GM19025 (cell line): Measurements from ENCODE around the gene ZNF33B.
"Not testable (repeated sequence)": the region's sequence is repeated elsewhere in the genome, so short reads cannot be mapped to it uniquely, and the experiment has no call there.

ENCODE experiments used
- ATAC-seq: cut with Tn5 transposase; IDR thresholded peaks from one replicate; pipeline ENCODE4 v1.9.1; 2021; ENCODE audit warnings: mild to moderate bottlenecking, low read depth, moderate library complexity; ENCODE audit not compliant: unreplicated experiment

ZNF33B gene

DNA sequence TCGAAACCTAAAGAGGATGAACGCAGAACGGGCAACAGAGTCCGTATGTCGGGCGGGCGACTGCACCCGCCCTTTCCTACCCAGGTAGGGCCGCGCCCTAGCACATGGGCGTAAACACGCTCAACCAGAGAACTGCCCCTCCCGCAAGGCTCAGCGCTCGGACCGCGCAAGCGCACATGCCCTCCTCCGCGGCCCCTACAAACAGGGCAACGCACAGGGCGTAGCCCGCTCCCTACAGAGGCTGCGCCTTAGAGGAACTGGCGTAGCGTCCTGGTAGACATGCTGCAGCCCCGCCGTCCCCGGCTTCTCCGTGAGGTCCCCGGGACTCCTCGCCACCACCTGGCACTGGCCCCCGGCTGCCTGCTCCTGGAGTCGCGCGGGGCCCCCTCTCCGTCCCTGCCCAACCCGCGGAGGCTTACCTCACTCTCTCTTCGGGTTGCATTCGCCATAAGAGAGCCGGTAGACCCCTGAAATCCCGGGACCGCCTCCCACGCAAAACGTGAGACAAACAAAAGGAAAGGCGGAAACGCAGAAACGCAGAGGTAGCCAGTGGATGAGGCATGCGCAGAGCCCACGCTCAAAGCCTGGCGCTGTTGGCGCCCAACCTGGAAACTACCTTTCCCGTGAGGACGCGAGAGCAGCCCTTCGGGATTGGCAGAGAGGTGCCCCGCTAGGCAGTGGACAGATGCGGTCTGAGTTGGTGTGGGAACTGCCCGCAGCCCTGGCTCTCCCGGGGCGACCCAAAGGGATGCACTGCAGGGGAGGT lies at the start of gene ZNF33B:
Gene ZNF33B (minus strand): TSS at position 516 of the 766 bp plus-strand sequence. CDS start 1,642 bp downstream, outside the sequence.
- ATAC-seq, result peak; percentile 94

DNA sequence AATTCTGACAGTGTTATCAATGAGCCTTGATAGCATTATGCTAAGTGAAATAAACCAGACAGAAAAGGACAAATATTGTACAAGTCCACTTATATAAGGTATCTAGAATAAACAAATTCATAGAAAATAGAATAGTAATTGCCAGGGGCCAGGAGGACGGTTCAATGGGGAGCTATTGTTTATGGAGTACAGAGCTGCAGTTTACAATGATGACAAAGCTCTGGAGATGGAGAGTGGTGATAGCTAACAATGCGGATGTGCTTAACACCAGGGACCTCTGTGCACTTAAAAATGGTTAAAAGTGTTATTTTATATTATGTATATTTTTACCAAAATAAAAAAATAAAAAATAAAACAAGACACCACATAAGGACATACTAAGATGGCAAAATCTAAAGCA lies 46.1 kb upstream of the ZNF33B start:
- ATAC-seq, result no peak

DNA sequence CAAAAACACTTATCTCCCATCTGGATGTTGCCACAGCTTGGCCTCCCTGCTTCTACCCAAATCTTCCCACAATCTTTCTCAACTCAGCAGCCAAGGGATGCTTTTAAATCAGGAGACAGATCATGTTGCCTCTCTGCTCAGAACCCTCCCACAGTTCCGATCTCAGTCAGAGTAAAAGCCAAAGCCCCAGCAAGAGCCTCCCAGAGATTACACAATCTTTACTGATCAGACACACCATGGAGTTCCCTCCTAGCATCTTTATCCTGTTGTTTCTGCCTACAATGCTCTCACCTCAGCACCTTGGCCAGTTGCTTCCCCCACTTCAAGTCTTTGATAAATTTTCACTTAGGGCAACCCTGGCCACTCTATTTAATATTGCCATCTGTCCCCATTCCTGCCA lies 41.9 kb upstream of the ZNF33B start:
- ATAC-seq, result no peak

DNA sequence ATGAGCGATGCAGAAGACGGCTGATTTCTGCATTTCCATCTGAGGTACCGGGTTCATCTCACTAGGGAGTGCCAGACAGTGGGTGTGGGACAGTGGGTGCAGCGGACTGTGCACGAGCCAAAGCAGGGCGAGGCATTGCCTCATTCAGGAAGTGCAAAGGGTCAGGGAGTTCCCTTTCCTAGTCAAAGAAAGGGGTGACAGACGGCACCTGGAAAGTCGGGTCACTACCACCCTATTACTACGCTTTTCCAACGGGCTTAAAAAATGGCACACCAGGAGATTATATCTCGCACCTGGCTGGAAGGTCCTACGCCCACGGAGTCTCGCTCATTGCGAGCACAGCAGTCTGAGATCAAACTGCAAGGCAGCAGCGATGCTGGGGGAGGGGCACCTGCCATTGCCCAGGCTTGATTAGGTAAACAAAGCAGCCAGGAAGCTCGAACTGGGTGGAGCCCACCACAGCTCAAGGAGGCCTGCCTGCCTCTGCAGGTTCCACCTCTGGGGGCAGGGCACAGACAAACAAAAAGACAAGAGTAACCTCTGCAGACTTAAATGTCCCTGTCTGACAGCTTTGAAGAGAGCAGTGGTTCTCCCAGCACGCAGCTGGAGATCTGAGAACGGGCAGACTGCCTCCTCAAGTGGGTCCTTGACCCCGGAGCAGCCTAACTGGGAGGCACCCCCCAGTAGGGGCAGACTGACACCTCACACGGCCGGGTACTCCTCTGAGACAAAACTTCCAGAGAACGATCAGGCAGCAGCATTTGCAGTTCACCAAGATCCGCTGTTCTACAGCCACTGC lies 27.0 kb upstream of the ZNF33B start:
- not testable (repeated sequence) for ATAC-seq

DNA sequence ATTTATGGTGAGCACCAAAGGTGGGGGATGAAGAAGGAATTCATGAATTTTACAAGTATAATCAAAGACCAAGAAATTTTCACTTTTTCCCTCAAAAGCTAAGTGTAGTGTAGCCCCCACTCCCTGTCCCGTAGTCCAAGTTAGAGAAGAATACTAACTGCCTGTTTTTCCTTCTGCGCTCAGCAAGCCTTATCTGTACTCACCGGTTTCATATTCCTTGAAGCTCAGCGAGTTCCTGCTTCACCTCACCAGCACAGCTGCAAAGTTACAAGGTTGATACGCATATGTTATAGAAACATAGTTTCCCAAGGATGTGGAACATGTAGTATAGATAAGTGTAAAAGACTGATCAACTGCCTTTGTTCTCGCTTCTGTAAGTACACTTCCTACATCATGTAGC lies 16.0 kb upstream of the ZNF33B start:
- ATAC-seq, result no peak

DNA sequence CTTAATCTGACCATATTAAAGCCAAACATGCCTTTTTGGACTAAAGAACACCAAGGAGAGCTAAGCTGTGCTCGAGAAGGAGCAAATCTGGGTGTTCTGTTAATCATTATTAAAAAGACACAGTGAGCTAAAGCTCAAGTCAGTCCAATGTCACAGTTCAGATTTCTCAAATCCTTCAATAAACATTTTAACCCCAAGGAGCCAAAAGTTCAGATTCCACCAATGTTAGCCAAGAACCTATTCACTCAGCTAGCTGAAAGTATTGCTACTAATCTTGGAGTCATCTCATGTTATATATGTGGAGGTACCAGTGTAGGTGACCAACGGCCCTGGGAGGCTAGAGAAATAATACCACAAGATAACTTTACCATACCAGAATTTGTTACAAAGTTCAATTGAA lies 14.5 kb upstream of the ZNF33B start:
- no peak for ATAC-seq

DNA sequence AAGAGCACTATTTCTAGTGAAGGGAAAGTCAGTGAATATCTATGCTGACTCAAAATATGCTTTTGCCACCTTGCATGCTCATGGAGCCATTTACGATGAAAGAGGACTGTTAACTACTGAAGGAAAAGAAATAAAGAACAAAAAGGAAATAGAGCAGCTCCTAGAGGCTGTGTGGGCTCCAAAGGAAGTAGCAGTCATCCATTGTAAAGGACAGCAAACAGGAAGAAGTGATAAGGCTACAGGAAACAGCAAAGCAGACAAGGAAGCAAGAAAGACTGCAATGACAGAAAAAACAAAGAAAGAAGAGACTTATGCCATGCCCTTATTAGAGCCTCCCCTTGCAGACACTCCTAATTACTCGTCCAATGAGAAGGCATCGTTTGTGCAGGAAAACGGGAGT lies 12.0 kb upstream of the ZNF33B start:
- no peak for ATAC-seq

DNA sequence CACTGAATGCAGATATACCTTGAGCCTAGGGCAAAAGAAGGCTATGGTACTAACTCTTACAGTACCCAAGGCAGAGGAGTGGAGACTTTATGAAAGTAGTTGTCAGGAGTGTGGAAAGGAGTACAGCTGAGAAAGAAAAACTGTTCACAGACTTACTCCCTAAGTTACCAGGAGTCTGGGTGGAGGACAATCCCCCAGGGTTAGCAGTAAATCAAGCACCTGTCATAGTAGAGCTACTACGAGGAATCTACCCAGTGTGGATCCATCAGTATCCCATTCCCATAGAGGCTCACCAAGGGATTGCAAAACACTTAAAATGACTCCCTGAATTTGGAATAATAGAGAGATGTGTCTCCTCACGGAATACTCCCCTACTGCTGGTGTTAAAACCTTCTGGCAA lies 10.1 kb upstream of the ZNF33B start:
- ATAC-seq, result no peak

DNA sequence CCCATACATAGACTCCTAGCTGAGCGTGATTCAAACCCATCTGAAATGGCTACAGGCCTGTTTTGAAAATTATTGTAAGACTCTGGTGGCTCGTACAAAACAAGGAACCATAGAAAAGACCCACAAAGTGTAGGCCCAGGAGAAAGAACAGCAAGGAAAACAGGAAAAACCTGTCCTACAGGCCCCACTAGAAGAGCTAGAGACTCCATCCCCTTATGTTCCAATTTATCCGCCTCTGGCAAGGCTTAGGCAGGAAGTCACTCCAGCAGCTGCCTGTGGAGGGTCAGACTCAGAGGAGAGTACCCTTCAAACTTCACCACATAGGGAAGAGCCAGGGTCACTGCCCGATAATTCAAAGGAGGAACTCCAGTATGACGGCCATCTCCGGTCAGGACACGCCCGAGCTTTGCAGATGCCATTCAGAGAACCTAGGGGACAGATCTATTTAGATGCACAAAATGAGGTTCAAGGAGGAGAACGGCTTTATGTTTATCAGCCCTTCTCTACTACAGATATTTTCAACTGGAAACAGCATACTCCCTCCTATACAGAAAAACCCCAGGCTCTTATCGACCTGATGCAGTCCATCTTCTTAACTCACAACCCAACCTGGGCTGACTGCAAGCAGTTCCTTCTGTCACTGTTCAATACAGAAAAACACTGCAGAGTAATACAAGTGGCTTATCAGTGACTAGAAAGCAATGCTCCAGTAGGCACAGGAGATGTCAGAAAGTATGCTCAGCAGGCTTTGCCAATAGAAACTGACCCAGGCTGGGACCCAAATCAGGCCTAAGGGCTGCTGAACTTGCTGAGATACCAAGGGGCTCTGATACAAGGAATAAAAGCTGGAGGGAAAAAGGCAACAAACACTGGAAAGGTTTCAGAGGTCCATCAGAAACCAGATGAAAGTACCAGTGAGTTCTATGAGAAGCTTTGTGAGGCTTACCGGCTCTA lies 8.6 kb upstream of the ZNF33B start:
- ATAC-seq, result no peak

DNA sequence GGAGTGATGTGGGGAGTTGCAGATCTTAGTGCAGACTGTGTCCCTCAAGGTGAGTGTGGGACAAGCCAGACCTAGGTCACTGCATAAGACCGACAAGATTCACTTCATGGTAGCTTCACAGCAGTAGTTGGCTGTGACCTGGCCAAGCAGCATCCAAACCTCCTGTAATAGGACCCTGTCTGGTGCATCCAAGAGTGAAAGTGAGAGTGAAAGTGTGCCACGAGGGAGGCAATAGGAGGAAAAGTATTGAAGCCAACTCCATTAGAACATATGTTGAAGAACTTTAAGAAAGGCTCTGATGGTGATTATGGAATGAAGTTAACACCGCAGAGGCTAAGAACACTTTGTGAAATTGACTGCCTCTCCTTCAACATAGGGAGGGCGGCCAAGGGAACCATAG lies 7.8 kb upstream of the ZNF33B start:
- ATAC-seq, result no peak

DNA sequence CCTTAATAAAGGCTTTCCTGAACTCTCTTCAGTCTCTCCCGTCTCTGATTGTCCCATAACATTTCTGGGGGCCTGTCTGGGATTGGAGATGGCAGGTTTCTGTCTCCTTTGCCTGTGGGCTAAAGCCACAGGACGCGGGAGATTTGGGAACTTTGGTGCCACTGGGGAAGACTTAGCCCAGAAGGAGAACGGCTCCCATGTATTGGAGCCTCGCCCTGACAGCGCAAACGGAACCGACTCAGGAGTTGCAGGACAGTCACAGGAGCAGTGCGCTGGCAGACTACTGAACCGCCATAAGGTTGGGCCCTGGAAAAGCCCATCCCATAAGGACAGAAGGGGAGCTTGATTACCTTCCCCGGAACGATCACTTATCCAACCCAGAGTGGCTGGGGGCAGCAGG lies 7.1 kb upstream of the ZNF33B start:
- no peak for ATAC-seq

DNA sequence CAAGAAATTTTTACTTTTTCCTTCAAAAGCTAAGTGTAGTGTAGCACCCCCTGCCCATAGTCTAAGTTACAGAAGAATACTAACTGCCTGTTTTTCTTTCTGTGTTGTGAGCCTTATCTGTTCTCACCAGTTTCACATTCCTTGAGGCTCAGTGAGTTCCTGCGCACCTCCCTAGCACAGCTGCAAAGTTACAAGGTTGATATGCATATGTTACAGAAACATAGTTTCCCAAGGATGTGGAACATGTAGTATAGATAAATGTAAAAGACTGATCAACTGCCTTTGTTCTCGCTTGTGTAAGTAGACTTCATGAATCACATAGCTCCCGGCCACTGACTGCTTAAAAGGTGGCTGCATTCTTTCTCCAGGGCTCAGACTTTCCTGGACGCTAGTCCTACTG lies 6.7 kb upstream of the ZNF33B start:
- ATAC-seq, result no peak

DNA sequence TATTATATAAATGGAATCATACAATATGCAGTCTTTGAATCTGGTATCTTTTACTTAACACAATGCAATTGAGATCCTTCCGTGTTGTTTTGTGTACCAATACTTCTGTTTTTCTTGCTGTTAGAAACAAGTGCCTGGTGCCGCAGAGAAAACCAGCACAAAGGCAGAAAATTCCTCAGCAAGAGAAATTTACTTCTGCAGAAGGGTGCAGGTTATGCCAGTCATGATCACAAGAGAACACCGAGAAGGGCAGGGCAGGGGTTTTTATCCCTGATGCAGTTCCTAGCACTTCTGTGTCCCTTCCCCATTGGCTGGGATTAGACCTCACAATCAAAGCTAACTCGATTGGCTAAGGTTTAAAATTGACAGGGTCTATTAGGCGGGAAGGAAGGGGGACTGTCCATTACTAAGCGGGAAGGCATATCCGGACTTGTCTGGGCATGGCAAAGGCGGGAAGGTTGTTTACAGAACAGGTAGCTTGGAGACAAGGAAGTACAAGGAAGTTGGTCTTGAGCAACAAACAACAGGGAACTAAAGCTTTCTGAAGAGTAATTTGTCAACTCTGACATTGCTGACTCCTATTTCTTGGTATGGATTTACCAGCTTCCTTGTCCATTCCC lies 2.4 kb upstream of the ZNF33B start:
- no peak for ATAC-seq

DNA sequence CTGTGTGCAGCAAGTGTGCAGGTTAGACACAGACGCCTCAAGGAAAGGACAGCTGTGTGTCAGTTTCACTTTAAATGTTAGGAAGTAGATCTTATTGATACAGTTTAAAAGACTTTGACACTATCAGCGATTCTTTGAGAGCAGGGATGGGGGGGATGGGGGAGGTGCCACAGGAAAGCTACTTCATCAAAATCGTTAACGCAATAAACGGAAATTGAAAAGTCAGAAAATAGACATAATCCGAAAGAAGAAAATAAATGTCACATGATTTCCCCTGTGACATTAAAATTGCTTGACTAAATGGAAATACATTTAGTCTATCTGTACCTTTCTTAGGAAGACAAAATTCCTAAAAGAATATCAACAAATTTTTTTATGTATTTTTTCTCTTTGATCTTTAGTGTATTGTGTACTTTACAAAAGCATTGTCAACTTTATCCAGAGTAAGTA lies 476 bp upstream of the ZNF33B start:
- no peak for ATAC-seq

DNA sequence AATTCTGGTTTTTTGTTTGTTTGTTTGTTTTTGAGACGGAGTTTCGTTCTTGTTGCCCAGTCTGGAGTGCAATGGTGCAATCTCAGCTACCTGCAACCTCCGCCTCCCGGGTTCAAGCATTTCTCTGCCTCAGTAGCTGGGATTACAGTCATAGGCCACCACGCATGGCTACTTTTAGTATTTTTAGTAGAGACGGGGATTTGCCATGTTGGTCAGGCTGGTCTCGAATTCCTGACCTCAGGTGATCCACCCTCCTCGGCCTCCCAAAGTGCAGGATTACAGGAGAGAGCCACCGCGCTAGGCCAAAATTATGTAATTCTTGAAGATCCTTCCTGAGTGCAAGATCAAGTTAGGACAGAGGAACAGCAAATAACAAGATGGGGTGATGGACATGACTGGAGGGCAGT lies 719 bp downstream of the ZNF33B start:
- ATAC-seq, result no peak

DNA sequence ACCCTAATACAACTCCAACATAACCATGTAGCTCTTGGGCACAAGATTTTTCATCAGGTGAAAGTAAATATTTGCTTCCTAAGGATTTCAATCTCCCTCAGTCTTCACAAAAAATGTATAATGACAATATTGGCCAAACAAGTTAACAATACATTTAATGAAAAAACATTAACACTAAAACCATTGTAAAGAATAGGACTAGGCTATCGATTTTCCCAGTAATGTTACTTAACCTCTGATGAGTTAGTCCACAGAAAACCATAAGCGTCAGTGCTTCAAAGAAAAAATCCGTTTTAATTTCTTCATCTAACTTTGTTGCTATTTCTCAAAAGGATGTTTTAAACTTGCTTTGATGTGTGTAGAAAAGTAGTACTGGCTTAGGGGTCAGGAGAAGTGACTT lies 1.2 kb downstream of the ZNF33B start:
- ATAC-seq, result no peak

DNA sequence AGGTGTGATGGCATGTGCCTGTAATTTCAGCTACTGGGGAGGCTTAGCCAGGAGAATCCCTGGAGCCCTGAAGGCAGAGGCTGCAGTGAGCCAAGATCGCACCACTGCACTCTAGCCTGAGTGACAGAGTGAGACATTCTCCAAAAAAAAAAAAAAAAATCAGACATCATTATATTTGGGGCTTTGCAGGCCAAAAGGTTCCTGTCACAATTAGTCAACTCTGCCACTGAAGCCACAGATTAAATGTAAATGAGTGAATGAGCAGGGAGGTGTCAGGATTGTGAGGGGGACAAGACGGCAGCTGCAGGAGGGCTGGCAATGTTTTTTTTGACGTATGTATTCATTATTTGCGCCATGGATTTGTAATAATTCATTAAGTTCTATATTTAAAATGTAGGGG lies 3.3 kb downstream of the ZNF33B start:
- no peak for ATAC-seq

DNA sequence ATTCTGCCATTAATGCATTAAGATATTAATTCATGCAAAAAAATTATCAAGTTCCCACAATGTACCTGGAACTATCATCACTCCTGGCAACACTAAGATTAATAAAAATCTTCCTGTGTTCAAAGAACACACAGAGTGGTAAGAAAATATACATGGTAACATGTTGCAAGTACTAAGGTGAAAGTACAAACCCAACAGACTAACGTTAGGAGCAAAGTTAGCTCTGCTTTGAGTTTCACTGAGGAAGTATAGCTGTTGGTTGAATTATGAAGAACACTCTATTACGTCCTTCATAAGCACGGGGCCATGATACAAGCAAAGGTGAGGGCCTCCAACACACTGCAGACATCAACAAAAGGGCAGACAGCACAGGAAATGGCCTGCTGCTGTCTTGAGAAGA lies 5.8 kb downstream of the ZNF33B start:
- ATAC-seq, result no peak

DNA sequence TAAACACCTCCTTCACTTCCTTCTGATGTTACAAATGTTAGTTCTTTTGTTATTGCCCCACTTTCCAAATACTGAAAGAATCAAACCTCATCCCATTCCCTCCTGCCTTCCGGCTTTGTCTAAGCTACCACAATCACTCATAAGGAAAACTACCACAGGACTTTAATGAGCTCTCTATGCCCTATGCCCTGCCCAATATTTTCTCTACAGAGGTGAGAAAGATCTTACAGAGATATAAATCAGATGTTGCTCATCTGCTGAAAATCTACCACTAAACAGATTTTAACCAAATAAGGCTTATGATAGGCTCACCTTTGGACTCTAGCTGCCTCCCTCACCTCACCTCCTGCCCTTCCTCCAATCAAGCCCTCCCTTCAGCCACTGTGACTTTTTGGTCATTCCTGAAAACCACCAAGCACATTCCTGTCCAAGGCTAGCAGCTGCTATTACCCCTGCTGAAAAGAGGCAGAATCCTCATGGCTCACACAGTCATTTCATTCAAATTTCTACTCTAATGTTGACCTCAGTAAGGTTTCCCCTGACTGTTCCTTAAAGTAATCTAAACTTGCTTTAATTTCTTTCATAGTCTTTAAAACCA lies 7.7 kb downstream of the ZNF33B start:
- no peak for ATAC-seq

DNA sequence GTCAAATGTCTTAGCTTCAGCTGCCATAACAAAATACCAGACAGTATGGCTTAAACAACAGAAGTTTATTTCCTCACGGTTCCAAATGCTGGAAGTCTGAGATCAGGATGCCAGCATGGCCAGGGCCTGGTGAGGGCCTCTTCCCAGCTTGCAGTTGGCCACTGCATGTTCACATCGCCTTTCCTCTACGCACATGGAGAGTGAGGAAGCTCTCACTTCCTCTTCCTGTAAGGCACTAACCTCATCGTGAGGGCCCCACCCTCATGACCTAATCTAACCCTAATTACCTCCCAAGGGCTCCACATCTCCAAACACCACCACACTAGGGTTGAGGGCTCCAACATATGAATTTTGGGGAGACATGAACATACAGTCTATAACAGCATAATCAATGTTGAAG lies 14.4 kb downstream of the ZNF33B start:
- ATAC-seq, result no peak
